Stromal cell of bone marrow (primary cell): ENCODE measurements around the gene CLDND2.

Source experiments
- DNase-seq: peaks from one replicate; pipeline ENCODE4 v3.0.0-alpha.2; 2012; ENCODE audit warnings: low read depth

The CLDND2 gene

GRCh38 chr19:51331193-51331592, 37.6 kb downstream of the CLDND2 start:
- no peak for DNase-seq

- DNase-seq: no peak
Observed at GRCh38 chr19:51330366-51330765, 38.4 kb downstream of the CLDND2 start.

- DNase-seq: no peak
Observed at GRCh38 chr19:51329411-51329810, 39.4 kb downstream of the CLDND2 start.

GRCh38 chr19:51327066-51328001, 41.5 kb downstream of the CLDND2 start:
- DNase-seq: no peak

- no peak for DNase-seq
Observed at GRCh38 chr19:51326216-51327065, 42.4 kb downstream of the CLDND2 start.

- DNase-seq: no peak
Observed at GRCh38 chr19:51325161-51325976, 43.4 kb downstream of the CLDND2 start.

GRCh38 chr19:51324167-51324481, 44.7 kb downstream of the CLDND2 start:
- DNase-seq: no peak

GRCh38 chr19:51323481-51324166, 45.2 kb downstream of the CLDND2 start:
- no peak for DNase-seq

- DNase-seq: no peak
Observed at GRCh38 chr19:51321799-51322198, 47.0 kb downstream of the CLDND2 start.

GRCh38 chr19:51320280-51320657, 48.5 kb downstream of the CLDND2 start:
- no peak for DNase-seq

GRCh38 chr19:51319649-51320279, 49.0 kb downstream of the CLDND2 start:
- DNase-seq: no peak

GRCh38 chr19:51318687-51319648, 49.8 kb downstream of the CLDND2 start:
- DNase-seq: no peak

GRCh38 chr19:51317968-51318367, 50.8 kb downstream of the CLDND2 start:
- DNase-seq: no peak

- DNase-seq: no peak
Observed at GRCh38 chr19:51317376-51317775, 51.4 kb downstream of the CLDND2 start.
